ENCODE results near the gene ME1. TPM values are rescaled to one million over a fixed set of nuclear protein-coding genes. Genes with fewer than 3 reads are reported as not detected.
"Not testable (repeated sequence)": the region's sequence is repeated elsewhere in the genome, so short reads cannot be mapped to it uniquely, and the experiment has no call there.

ME1 gene
- total RNA-seq, 1 experiment from 2014 or later: 40.5 TPM

GRCh38 chr6:83444086-83444699, 13.3 kb upstream of the ME1 start:
- CTCF ChIA-PET: not testable (repeated sequence)

GRCh38 chr6:83443516-83443915, 12.7 kb upstream of the ME1 start:
- no TSS peak for BruUV-seq (replicated peaks)
- H3K27ac ChIP-seq (ENCODE audit: low read depth, low read length): no peak overlapping the region
- H3K9ac ChIP-seq (ENCODE audit: low read length): no peak overlapping the region
- no peaks in the 10 kb centered on the region for H3K79me2 ChIP-seq (ENCODE audit: insufficient read depth, low read length)
- H3K9me2 ChIP-seq (ENCODE audit: insufficient read depth): no peaks in the 10 kb centered on the region
- H3K36me3 ChIP-seq (ENCODE audit: control insufficient read depth in 1 of 2, insufficient read depth in 2 of 2, low read length in 2 of 2): no peaks in the 10 kb centered on the region
- H3K27me3 ChIP-seq (ENCODE audit: insufficient read depth, low read length): no peaks in the 10 kb centered on the region
- H4K20me1 ChIP-seq (ENCODE audit: insufficient read depth): no peaks in the 10 kb centered on the region
- intact Hi-C loops (cut with micrococcal nuclease): no loop called here
- TF ChIP-seq POLR2AphosphoS5 (IDR thresholded peaks at IDR 0.05; ENCODE audit: low read depth, low read length) (no peak), ZNF274 (IDR thresholded peaks at IDR 0.05; ENCODE audit: low read depth, low read length) (no peak), SIN3A (IDR thresholded peaks at IDR 0.05; ENCODE audit: low read depth) (no peak), SRF (IDR thresholded peaks at IDR 0.05; ENCODE audit: low read depth) (no peak), CTCF (IDR thresholded peaks at IDR 0.05 in 2 of 3, conservative IDR thresholded peaks at IDR 0.05 in 1 of 3; ENCODE audit: borderline replicate concordance in 1 of 3, insufficient read depth in 1 of 3, low read depth in 2 of 3, low read length in 2 of 3) (no peak), RAD21 (IDR thresholded peaks at IDR 0.05; ENCODE audit: low read depth) (no peak), ELF1 (IDR thresholded peaks at IDR 0.05; ENCODE audit: borderline replicate concordance, low read depth) (no peak), EZH2 (IDR thresholded peaks at IDR 0.05) (no peak), YY1 (IDR thresholded peaks at IDR 0.05; ENCODE audit: extremely low read depth, insufficient replicate concordance, low read depth, low read length) (no peak), JUND (IDR thresholded peaks at IDR 0.05) (no peak), CBX3 (IDR thresholded peaks at IDR 0.05; ENCODE audit: low read depth) (no peak), SP1 (IDR thresholded peaks at IDR 0.05; ENCODE audit: low read depth) (no peak), EGR1 (IDR thresholded peaks at IDR 0.05; ENCODE audit: low read depth) (no peak), POLR2A (IDR thresholded peaks at IDR 0.05; ENCODE audit: borderline replicate concordance, extremely low read depth, insufficient read depth, insufficient read length) (no peak), EZH2phosphoT487 (IDR thresholded peaks at IDR 0.05; ENCODE audit: borderline replicate concordance) (no peak), ZFX (IDR thresholded peaks at IDR 0.05) (no peak), ATF3 (IDR thresholded peaks at IDR 0.05) (no peak)
- RAD21 ChIA-PET (ENCODE audit: low non-redundant PET in 1 of 2, low total read pairs in 2 of 2, uncharacterized antibody in 2 of 2, unreplicated experiment in 2 of 2): no interaction called here
- no peaks in the 10 kb centered on the region for H3K4me1 ChIP-seq (ENCODE audit: control insufficient read depth in 1 of 2, insufficient read depth in 2 of 2, low read length in 2 of 2)
- CTCF ChIA-PET: no interaction called here
- DNase-seq (ENCODE audit: low read depth, low spot score) (no peak), ATAC-seq (no peak)
- H3K9me3 ChIP-seq (ENCODE audit: control insufficient read depth in 1 of 2, insufficient read depth in 1 of 2, low read depth in 1 of 2, low read length in 2 of 2): no peaks in the 10 kb centered on the region
- no peak overlapping the region for H3K4me3 ChIP-seq (replicated peaks in 1 of 2; ENCODE audit: low read depth in 1 of 2, low read length in 2 of 2)
- POLR2A ChIA-PET: no interaction called here
- no peak overlapping the region for H2AFZ ChIP-seq (ENCODE audit: low read depth, low read length, poor library complexity, severe bottlenecking)
- H3K4me2 ChIP-seq (ENCODE audit: low read length): no peak overlapping the region

More at GRCh38 chr6:83444086-83444699, 13.3 kb upstream of the ME1 start:
- ATAC-seq; H3K9ac ChIP-seq (ENCODE audit: low read length); intact Hi-C loops (cut with micrococcal nuclease); H3K9me2 ChIP-seq (ENCODE audit: insufficient read depth); POLR2A ChIA-PET; H3K27me3 ChIP-seq (ENCODE audit: insufficient read depth, low read length); H3K4me1 ChIP-seq (ENCODE audit: control insufficient read depth in 1 of 2, insufficient read depth in 2 of 2, low read length in 2 of 2); RAD21 ChIA-PET (ENCODE audit: low non-redundant PET in 1 of 2, low total read pairs in 2 of 2, uncharacterized antibody in 2 of 2, unreplicated experiment in 2 of 2); H3K27ac ChIP-seq (ENCODE audit: low read depth, low read length); H3K79me2 ChIP-seq (ENCODE audit: insufficient read depth, low read length); H3K9me3 ChIP-seq (ENCODE audit: control insufficient read depth in 1 of 2, insufficient read depth in 1 of 2, low read depth in 1 of 2, low read length in 2 of 2); H3K4me3 ChIP-seq (replicated peaks in 1 of 2; ENCODE audit: low read depth in 1 of 2, low read length in 2 of 2); H3K4me2 ChIP-seq (ENCODE audit: low read length); H3K36me3 ChIP-seq (ENCODE audit: control insufficient read depth in 1 of 2, insufficient read depth in 2 of 2, low read length in 2 of 2); DNase-seq (ENCODE audit: low read depth, low spot score); BruUV-seq (replicated peaks); H4K20me1 ChIP-seq (ENCODE audit: insufficient read depth); H2AFZ ChIP-seq (ENCODE audit: low read depth, low read length, poor library complexity, severe bottlenecking): not testable (repeated sequence)
